Lower lobe of right lung (tissue), 2 donors: ENCODE data around the gene COQ8A. TPM values are rescaled to one million over a fixed set of nuclear protein-coding genes. Genes with fewer than 3 reads are reported as not detected.

ENCODE experiments used
- ATAC-seq, 2 donors: fragments of 200-7000 bp; cut with Tn5 transposase; one replicate each; pipeline ENCODE4 v1.9.1; 2020 to 2022; ENCODE audit warnings: mild to moderate bottlenecking in 2 of 2, moderate library complexity in 2 of 2
- DNase-seq: peaks from one replicate; pipeline ENCODE4 v3.0.0-alpha.2; 2020
- H3K27ac ChIP-seq: fragments of 200-600 bp; one replicate; pipeline ENCODE4 v1.8.0; 2022
- H3K27me3 ChIP-seq: fragments of 200-600 bp; one replicate; pipeline ENCODE4 v1.8.0; 2022; ENCODE audit warnings: low read depth
- H3K36me3 ChIP-seq: fragments of 200-600 bp; one replicate; pipeline ENCODE4 v1.8.0; 2022; ENCODE audit warnings: mild to moderate bottlenecking
- H3K4me1 ChIP-seq: fragments of 200-600 bp; one replicate; pipeline ENCODE4 v1.8.0; 2022
- H3K4me3 ChIP-seq: fragments of 200-600 bp; one replicate; pipeline ENCODE4 v1.8.0; 2022; ENCODE audit warnings: mild to moderate bottlenecking
- H3K9me3 ChIP-seq: fragments of 200-600 bp; one replicate; pipeline ENCODE4 v1.8.0; 2022
- intact Hi-C: fragments of 100-400 bp; cut with DNase I; formaldehyde crosslinking; loops from one replicate; pipeline ENCODE4 v1.11.0; 2022
- total RNA-seq: library from RNA; stranded (reverse); fragmentation: NEBNext Ultra II Directional; extraction: Animal tissue kit (Norgen Biotek cat#: 25700); gene quantifications from one replicate; pipeline ENCODE4 v1.2.1, GENCODE V29; 2021
- TF ChIP-seq, protein P1 (sequence below): fragments of 200-600 bp; IDR thresholded peaks from one replicate; pipeline ENCODE4 v1.8.0; 2022; ENCODE audit warnings: antibody characterized with exemption, mild to moderate bottlenecking
- donor health status: DM: no; HTN: yes; CAD: no; lungs with severe emphysema.

COQ8A gene
- total RNA-seq, 1 donor from 2014 or later = 45.0 TPM

DNA sequence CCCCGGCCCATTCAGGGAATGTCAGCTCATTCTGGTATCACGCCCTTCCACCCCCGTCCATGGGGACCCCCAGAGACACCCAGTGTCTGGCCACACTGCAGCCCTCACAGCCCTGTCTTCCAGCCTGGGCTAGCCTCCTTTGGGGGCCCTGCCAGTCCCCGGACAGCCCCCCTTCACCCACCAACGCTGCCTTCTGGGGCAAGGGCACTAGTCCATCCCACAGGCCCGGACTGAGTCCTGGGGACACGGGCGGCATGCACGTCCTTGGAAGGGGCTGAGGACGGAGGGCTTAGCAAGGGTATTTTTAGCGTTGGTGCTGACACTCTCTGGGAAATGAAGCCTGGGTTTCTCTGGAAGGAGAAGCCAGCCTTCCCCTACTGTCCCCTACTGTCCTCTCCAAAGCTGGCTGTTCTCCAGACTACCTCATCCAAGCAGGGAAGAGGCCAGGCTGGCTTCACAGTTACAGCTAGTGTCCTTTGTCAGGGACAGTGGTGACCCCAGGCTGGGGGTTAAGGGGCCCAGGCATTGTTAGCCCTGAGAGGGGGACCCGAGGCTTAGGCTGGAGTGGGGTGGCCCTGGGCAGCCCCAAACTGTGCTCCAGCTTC, 39.5 kb downstream of the COQ8A start:
- ATAC-seq = no peak
- DNase-seq = no peak

DNA sequence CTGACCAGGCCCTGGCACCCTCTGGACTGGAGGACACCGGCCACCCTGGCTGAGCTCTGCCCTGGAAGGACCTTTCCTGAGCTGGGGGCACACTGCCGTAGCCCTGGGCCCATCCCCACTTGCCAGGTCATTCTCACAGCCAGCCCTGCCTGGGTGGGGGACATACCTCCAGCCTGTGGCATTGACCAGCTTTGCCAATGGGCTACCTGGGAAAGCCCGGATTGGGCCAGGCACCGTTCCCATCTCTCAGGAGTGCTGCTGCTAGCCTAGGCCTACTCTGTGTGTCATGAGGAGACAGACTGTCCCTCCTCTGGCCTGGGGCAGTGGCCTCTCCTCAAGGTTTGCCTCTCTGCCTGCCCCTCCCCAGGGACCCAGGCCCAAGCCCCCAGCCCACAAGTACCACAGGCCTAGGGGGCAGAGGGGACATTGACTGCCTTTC, 40.0 kb downstream of the COQ8A start:
- Histone ChIP-seq H3K36me3 (peaks cover 49% of the 10 kb centered on the region), H3K4me3 (no peak overlapping the region), H3K27ac (no peak overlapping the region), H3K4me1 (peaks cover 3% of the 10 kb centered on the region), H3K9me3 (no peaks in the 10 kb centered on the region), H3K27me3 (no peaks in the 10 kb centered on the region)
- TF ChIP-seq, protein P1, sequence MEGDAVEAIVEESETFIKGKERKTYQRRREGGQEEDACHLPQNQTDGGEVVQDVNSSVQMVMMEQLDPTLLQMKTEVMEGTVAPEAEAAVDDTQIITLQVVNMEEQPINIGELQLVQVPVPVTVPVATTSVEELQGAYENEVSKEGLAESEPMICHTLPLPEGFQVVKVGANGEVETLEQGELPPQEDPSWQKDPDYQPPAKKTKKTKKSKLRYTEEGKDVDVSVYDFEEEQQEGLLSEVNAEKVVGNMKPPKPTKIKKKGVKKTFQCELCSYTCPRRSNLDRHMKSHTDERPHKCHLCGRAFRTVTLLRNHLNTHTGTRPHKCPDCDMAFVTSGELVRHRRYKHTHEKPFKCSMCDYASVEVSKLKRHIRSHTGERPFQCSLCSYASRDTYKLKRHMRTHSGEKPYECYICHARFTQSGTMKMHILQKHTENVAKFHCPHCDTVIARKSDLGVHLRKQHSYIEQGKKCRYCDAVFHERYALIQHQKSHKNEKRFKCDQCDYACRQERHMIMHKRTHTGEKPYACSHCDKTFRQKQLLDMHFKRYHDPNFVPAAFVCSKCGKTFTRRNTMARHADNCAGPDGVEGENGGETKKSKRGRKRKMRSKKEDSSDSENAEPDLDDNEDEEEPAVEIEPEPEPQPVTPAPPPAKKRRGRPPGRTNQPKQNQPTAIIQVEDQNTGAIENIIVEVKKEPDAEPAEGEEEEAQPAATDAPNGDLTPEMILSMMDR = no peak
- intact Hi-C loops = no loop called here
- DNase-seq (no peak), ATAC-seq (no peak)

More for the DNA sequence above, 39.5 kb downstream of the COQ8A start:
- H3K36me3 ChIP-seq = peaks cover 44% of the 10 kb centered on the region
- no peak overlapping the region for H3K27ac ChIP-seq
- intact Hi-C loops = no loop called here
- H3K9me3 ChIP-seq = no peaks in the 10 kb centered on the region
- H3K4me3 ChIP-seq = no peak overlapping the region
- peaks cover 8% of the 10 kb centered on the region for H3K4me1 ChIP-seq
- H3K27me3 ChIP-seq = no peaks in the 10 kb centered on the region
- TF ChIP-seq, protein P1 = no peak

DNA sequence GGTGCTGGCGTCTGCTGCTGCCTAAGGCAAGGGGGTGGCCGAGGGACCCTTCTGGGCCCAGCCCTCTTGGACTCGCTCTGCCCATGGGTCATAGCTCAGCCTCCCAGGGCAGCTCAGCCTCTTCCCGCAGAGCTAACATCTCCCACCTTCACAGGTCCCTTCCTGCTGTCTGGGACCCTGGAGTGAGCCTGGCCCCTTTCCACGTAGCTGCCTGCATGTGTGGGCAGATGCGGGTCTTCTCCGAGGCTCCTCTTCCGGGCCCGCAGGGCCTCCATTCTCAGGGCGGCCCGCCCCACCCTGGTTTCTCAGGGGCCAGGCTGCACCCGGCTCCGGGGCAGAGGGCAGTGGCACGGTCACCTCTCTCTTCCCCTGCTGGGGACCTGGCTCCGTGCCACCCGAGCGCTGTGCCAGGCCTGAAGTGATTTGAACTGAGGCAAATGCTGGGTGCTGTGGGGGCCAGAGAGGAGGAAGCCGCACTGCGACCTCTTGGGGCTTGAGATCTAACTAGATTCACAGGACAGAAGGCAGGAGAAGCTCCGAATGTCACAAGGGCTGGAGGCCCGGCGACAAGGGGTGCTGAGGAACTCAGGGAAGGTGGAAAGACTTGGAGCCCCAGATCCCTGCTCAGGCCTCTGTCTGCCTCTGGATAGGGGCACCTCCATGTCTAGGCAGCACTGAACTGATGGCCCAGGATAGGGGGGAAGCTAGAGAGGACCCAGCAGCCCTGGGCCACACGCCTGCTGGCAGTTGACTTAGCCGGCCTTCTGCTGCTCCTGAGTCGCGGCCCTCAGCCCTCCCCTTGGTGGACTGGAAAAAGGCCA, 40.7 kb downstream of the COQ8A start:
- TF ChIP-seq, protein P1 = no peak
- ATAC-seq = peak in 1 of 2 donors; percentile 31
- intact Hi-C loops = no loop called here
- H3K9me3 ChIP-seq = no peaks in the 10 kb centered on the region
- DNase-seq = no peak
- no peaks in the 10 kb centered on the region for H3K27me3 ChIP-seq
- no peaks in the 10 kb centered on the region for H3K4me1 ChIP-seq
- H3K36me3 ChIP-seq = peaks cover 56% of the 10 kb centered on the region
- no peak overlapping the region for H3K4me3 ChIP-seq
- H3K27ac ChIP-seq = peak overlapping the region; percentile 4

DNA sequence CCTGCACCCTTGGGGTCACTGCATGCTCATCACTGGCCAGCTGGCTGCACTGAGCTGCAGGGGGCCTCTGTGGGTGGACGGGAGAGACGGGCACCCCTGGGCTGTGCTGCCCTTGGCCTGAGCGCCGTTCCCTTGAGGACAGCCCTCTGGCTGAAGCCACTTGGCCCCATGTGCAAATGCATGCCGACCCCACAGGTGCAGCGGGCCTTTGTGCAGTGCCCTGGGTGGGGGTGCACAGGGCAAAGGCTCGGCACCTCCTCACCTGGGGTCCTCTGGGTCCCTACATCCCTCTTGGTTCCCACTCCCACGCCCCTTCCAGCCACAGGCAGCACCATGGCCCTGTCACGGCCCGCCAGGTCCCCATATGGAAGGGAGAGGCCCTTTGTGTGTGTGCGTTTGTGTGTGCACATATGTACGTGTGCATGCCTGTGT, 41.3 kb downstream of the COQ8A start:
- Histone ChIP-seq H3K36me3 (peaks cover 62% of the 10 kb centered on the region), H3K4me3 (no peak overlapping the region), H3K27ac (no peak overlapping the region), H3K9me3 (no peaks in the 10 kb centered on the region), H3K4me1 (no peaks in the 10 kb centered on the region), H3K27me3 (no peaks in the 10 kb centered on the region)
- ATAC-seq (no peak), DNase-seq (no peak)
- TF ChIP-seq, protein P1 = no peak
- intact Hi-C loops = no loop called here

DNA sequence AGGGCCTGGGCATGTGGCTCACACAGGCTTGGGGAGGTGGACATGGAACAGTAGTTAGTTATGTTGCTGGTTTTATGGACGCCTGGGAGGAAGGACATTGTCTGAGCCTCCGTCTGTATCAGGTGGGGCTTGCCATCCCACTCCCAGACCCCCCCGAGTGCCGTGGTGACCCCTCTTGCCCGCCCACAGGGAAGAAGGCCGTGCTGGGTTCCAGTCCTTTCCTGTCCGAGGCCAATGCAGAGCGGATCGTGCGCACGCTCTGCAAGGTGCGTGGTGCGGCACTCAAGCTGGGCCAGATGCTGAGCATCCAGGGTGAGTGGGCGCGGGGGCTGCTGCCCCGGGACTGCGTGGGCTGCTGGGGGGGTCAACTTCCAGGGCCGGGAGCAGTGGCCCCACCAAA, 41.7 kb downstream of the COQ8A start:
- no peak overlapping the region for H3K27ac ChIP-seq
- DNase-seq (no peak), ATAC-seq (no peak)
- no peak overlapping the region for H3K4me3 ChIP-seq
- H3K27me3 ChIP-seq = no peaks in the 10 kb centered on the region
- H3K9me3 ChIP-seq = no peaks in the 10 kb centered on the region
- TF ChIP-seq, protein P1 = no peak
- intact Hi-C loops = no loop called here
- H3K36me3 ChIP-seq = peaks cover 66% of the 10 kb centered on the region
- H3K4me1 ChIP-seq = peaks cover 3% of the 10 kb centered on the region
